Adrenal gland (tissue), 12 donors: Measurements from ENCODE around the gene ORC4. TPM values are rescaled to one million over a fixed set of nuclear protein-coding genes. Genes with fewer than 3 reads are reported as not detected.

ENCODE experiments used
- DNase-seq, 7 donors: peaks; one replicate each; pipeline ENCODE4 v3.0.0-alpha.2; 2019 to 2020
- H3K27ac ChIP-seq, 5 donors: fragments of 200-600 bp; sonication (generic) in 4 of 5; 1 replicate in 3 of 5; 2 replicates in 2 of 5; pipeline versions ENCODE4 v1.5.1 to v1.8.0; 2016 to 2020; ENCODE audit warnings: mild to moderate bottlenecking in 1 of 5
- H3K27me3 ChIP-seq: fragments of 200-600 bp; 2 replicates; pipeline ENCODE4 v1.8.0; 2021
- H3K36me3 ChIP-seq, 2 donors: fragments of 200-600 bp; replicated peaks in 1 of 2; 1 replicate in 1 of 2; 2 replicates in 1 of 2; pipeline versions ENCODE4 v1.5.1 to v1.8.0; 2018 to 2022
- H3K4me1 ChIP-seq, 2 donors: fragments of 200-600 bp; replicated peaks in 1 of 2; 1 replicate in 1 of 2; 2 replicates in 1 of 2; pipeline versions ENCODE4 v1.5.1 to v1.8.0; 2018 to 2021
- H3K4me3 ChIP-seq, 4 donors: fragments of 200-600 bp; sonication (generic) in 3 of 4; one replicate each; pipeline ENCODE4 v1.5.1; 2016 to 2018
- H3K9me3 ChIP-seq, 3 donors: fragments of 200-600 bp; sonication (generic) in 1 of 3; replicated peaks in 1 of 3; 1 replicate in 2 of 3; 2 replicates in 1 of 3; pipeline versions ENCODE4 v1.5.1 to v1.8.0; 2016 to 2021
- CTCF ChIP-seq, 6 experiments: fragments of 450-650 bp in 4 of 6; fragments of 200-600 bp in 2 of 6; sonication (generic) in 1 of 6; IDR thresholded peaks; 1 replicate in 5 of 6; 2 replicates in 1 of 6; pipeline versions ENCODE4 v1.5.1 to v1.8.0; 2016 to 2021; ENCODE audit warnings: antibody characterized with exemption in 6 of 6, mild to moderate bottlenecking in 2 of 6, moderate library complexity in 1 of 6
- POLR2A ChIP-seq, 2 donors: fragments of 450-650 bp; IDR thresholded peaks; one replicate each; pipeline ENCODE4 v1.6.1; 2017; ENCODE audit warnings: antibody characterized with exemption in 2 of 2, mild to moderate bottlenecking in 2 of 2, moderate library complexity in 1 of 2
- WGBS, 4 donors: extraction: QIAGEN DNeasy Blood & Tissue Kit in 2 of 4; methylation state at CpG; one replicate each; pipeline versions ENCODE4 v1.1.5 to v1.1.7; 2013 to 2017; 5-methylcytosine and 5-hydroxymethylcytosine counted together
- intact Hi-C, 2 donors: fragments of 100-400 bp; cut with DNase I; formaldehyde crosslinking; loops; one replicate each; pipeline versions ENCODE4 v1.14.1 to v1.15.0; 2022 to 2023
- polyA plus RNA-seq, 3 donors: library from polyadenylated mRNA; stranded (reverse); fragments of 200-250 nt in 2 of 3; fragments of 350-450 nt in 1 of 3; fragmentation: Illumina TruSeq in 1 of 3; extraction: RNeasy Lipid Tissue Mini Kit (QIAGEN cat#74804) in 1 of 3; gene quantifications; one replicate each; pipeline ENCODE4 v1.2.3, GENCODE V29; 2013 to 2014
- total RNA-seq, 9 donors: library from RNA; depleted of rRNA in 4 of 9; stranded (reverse); fragments of >200 nt in 4 of 9; fragments of 120-200 nt in 1 of 9; fragmentation: NEBNext Ultra II Directional in 1 of 9; extraction: Animal tissue kit (Norgen Biotek cat#: 25700) in 1 of 9; gene quantifications; one replicate each; pipeline versions ENCODE4 v1.1.0 to v1.2.4, GENCODE V29; 2013 to 2023
- donor health status: healthy with polysubstance abuse.
- donor health status: Bipolar disorder and iron deficiency.
- donor health status: DM: yes; HTN: yes; CAD: no.
- donor health status: DM: no; HTN: no; CAD: no.
- donor health status: DM: no; HTN: no; CAD: no.
- donor health status: DM: yes; HTN: yes; CAD: no.

Gene ORC4
- total and polyA plus RNA-seq, 12 donors: 7.5 to 87.7 (median 33.4) TPM

- no peak for DNase-seq
- H3K36me3 ChIP-seq: no peaks in the 10 kb centered on the region
- no peaks in the 10 kb centered on the region for H3K27me3 ChIP-seq
- H3K4me1 ChIP-seq: no peaks in the 10 kb centered on the region
- H3K9me3 ChIP-seq: no peaks in the 10 kb centered on the region
- H3K27ac ChIP-seq: no peak overlapping the region
- no peak overlapping the region for H3K4me3 ChIP-seq
- 92 to 96% (median 94%) methylated on average over 3 of the region's 3 CpGs for WGBS, 4 donors
- intact Hi-C loops: no loop called here
- no peak for TF ChIP-seq CTCF (IDR thresholded peaks at IDR 0.05)
- no peak for TF ChIP-seq POLR2A (IDR thresholded peaks at IDR 0.05)
Observed at GRCh38 chr2:147989102-147989501, 31.4 kb downstream of the ORC4 start.

- no peak for TF ChIP-seq POLR2A (IDR thresholded peaks at IDR 0.05)
- no peak overlapping the region for H3K4me3 ChIP-seq
- H3K27me3 ChIP-seq: no peaks in the 10 kb centered on the region
- H3K4me1 ChIP-seq: peaks cover 0 to 5% of the 10 kb centered on the region in 2 donors
- DNase-seq: no peak
- 92 to 95% (median 94%) methylated on average over 5 of the region's 5 CpGs for WGBS, 4 donors
- H3K9me3 ChIP-seq: no peaks in the 10 kb centered on the region
- no peak overlapping the region for H3K27ac ChIP-seq
- intact Hi-C loops: no loop called here
- H3K36me3 ChIP-seq: no peaks in the 10 kb centered on the region
Observed at GRCh38 chr2:147980940-147981528, 39.5 kb downstream of the ORC4 start.

- H3K4me1 ChIP-seq: peaks cover 0 to 5% of the 10 kb centered on the region in 2 donors
Observed at GRCh38 chr2:147977679-147978078, 42.9 kb downstream of the ORC4 start.

GRCh38 chr2:147976102-147976501 is 44.4 kb downstream of the ORC4 start:
- no peak for DNase-seq

More at GRCh38 chr2:147977679-147978078, 42.9 kb downstream of the ORC4 start:
- Histone ChIP-seq H3K36me3 (no peaks in the 10 kb centered on the region), H3K27ac (no peak overlapping the region), H3K9me3 (no peaks in the 10 kb centered on the region), H3K4me3 (no peak overlapping the region), H3K27me3 (no peaks in the 10 kb centered on the region)
- 96 to 100% (median 99%) methylated on average over 2 to 3 of the region's 3 CpGs for WGBS, 4 donors
- no peak for TF ChIP-seq POLR2A (IDR thresholded peaks at IDR 0.05)
- TF ChIP-seq CTCF (IDR thresholded peaks at IDR 0.05): no peak
- DNase-seq: no peak
- intact Hi-C loops: no loop called here

More at GRCh38 chr2:147976102-147976501, 44.4 kb downstream of the ORC4 start:
- 37 to 56% (median 52%) methylated on average over 2 of the region's 2 CpGs for WGBS, 4 donors
- Histone ChIP-seq H3K27ac (no peak overlapping the region), H3K4me3 (no peak overlapping the region), H3K27me3 (no peaks in the 10 kb centered on the region), H3K4me1 (peaks cover 0 to 5% of the 10 kb centered on the region in 2 donors), H3K9me3 (no peaks in the 10 kb centered on the region), H3K36me3 (no peaks in the 10 kb centered on the region)
- TF ChIP-seq CTCF (IDR thresholded peaks at IDR 0.05) (no peak), POLR2A (IDR thresholded peaks at IDR 0.05) (no peak)
- intact Hi-C loops: no loop called here
